ENCODE data around the gene PLAC9. TPM values are rescaled to one million over a fixed set of nuclear protein-coding genes. Genes with fewer than 3 reads are reported as not detected.

The PLAC9 gene
- total RNA-seq, 1 experiment from 2014 or later = not detected

DNA sequence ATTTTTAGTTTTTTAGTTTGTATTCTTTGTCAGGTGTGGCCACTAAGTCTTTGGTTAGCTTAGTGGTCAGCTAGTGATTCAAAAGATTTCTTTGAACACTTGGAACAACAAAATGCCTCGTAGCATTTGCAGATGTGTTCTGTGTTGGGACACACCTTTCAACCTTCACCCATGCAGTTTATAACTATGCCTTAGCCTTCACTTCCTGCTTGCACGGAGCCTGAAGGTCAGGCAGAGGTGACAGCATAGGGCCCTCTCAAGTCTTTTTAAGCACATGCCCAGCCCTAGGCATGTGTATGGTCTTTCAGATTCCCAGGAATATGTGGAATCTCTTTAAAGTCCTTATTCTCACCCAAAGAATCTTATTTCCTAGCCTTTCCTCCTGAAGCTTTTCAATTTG is 17.6 kb downstream of the PLAC9 start:
- CTCF ChIA-PET = interaction anchor here (0.9 kb wide), 1 partner anchor 91 kb away, joined by 3 read pairs; no protein-coding TSS in a partner anchor
- no peak overlapping the region for H3K4me3 ChIP-seq (ENCODE audit: low read depth in 2 of 2, low read length in 2 of 2)
- H3K4me1 ChIP-seq (ENCODE audit: control insufficient read depth, insufficient read depth, low read length) = peaks cover 7% of the 10 kb centered on the region
- peaks cover 2% of the 10 kb centered on the region; the same call in 1 of the 2 replicates for H3K36me3 ChIP-seq (ENCODE audit: control insufficient read depth, insufficient read depth, low read length)
- TF ChIP-seq, protein P1, sequence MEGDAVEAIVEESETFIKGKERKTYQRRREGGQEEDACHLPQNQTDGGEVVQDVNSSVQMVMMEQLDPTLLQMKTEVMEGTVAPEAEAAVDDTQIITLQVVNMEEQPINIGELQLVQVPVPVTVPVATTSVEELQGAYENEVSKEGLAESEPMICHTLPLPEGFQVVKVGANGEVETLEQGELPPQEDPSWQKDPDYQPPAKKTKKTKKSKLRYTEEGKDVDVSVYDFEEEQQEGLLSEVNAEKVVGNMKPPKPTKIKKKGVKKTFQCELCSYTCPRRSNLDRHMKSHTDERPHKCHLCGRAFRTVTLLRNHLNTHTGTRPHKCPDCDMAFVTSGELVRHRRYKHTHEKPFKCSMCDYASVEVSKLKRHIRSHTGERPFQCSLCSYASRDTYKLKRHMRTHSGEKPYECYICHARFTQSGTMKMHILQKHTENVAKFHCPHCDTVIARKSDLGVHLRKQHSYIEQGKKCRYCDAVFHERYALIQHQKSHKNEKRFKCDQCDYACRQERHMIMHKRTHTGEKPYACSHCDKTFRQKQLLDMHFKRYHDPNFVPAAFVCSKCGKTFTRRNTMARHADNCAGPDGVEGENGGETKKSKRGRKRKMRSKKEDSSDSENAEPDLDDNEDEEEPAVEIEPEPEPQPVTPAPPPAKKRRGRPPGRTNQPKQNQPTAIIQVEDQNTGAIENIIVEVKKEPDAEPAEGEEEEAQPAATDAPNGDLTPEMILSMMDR (IDR thresholded peaks at IDR 0.05) = no peak
- TF ChIP-seq TCF7L2 (IDR thresholded peaks at IDR 0.05; ENCODE audit: low read depth, low read length) (no peak), SIN3A (IDR thresholded peaks at IDR 0.05; ENCODE audit: borderline replicate concordance, insufficient read depth, low read depth, low read length) (no peak), POLR2AphosphoS5 (IDR thresholded peaks at IDR 0.05; ENCODE audit: low read depth, low read length) (no peak)
- TF ChIP-seq, protein P2, sequence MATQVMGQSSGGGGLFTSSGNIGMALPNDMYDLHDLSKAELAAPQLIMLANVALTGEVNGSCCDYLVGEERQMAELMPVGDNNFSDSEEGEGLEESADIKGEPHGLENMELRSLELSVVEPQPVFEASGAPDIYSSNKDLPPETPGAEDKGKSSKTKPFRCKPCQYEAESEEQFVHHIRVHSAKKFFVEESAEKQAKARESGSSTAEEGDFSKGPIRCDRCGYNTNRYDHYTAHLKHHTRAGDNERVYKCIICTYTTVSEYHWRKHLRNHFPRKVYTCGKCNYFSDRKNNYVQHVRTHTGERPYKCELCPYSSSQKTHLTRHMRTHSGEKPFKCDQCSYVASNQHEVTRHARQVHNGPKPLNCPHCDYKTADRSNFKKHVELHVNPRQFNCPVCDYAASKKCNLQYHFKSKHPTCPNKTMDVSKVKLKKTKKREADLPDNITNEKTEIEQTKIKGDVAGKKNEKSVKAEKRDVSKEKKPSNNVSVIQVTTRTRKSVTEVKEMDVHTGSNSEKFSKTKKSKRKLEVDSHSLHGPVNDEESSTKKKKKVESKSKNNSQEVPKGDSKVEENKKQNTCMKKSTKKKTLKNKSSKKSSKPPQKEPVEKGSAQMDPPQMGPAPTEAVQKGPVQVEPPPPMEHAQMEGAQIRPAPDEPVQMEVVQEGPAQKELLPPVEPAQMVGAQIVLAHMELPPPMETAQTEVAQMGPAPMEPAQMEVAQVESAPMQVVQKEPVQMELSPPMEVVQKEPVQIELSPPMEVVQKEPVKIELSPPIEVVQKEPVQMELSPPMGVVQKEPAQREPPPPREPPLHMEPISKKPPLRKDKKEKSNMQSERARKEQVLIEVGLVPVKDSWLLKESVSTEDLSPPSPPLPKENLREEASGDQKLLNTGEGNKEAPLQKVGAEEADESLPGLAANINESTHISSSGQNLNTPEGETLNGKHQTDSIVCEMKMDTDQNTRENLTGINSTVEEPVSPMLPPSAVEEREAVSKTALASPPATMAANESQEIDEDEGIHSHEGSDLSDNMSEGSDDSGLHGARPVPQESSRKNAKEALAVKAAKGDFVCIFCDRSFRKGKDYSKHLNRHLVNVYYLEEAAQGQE (IDR thresholded peaks at IDR 0.05; ENCODE audit: insufficient read depth in 1 of 2, low read depth in 2 of 2, low read length in 1 of 2) = no peak
- intact Hi-C loops (cut with micrococcal nuclease; ENCODE audit: unreplicated experiment) = no loop called here
- POLR2A ChIA-PET = no interaction called here
- H3K9me3 ChIP-seq (ENCODE audit: control insufficient read depth, insufficient read depth, low read depth, low read length) = peaks cover 7% of the 10 kb centered on the region; the same call in 1 of the 2 replicates
- no peaks in the 10 kb centered on the region for H3K27me3 ChIP-seq (ENCODE audit: control insufficient read depth, insufficient read depth, low read length)
- no peak for DNase-seq (ENCODE audit: low read depth, low spot score)
- no peak overlapping the region for H3K27ac ChIP-seq (ENCODE audit: low read length)
- no peak for ATAC-seq
- in situ Hi-C loops (cut with HindIII; ENCODE audit: low pct_unique_long_range_greater_than_20kb, low sequenced_read_pairs) = no loop called here
- BruUV-seq (replicated peaks) = no TSS peak

DNA sequence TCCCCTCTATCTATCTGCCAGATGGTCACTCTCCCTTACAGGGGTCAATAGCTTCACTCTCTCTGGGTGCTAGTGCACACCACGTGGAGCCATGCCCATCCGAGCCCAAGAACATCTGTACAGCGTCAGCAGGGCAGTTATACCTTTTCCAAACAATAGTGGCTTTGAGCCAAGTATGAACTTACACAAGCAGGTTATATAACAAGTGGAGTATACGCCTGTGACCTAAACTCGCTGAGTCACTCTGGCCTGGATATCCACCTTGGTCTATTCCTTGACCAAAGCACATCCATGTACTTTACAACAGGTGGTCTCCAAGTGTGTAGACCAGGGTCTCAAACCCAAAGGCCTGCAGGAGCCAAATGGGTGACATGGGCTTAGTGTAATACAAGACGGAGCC is 20.3 kb downstream of the PLAC9 start:
- H3K9me3 ChIP-seq (ENCODE audit: control insufficient read depth, insufficient read depth, low read depth, low read length) = peaks cover 7% of the 10 kb centered on the region; the same call in 1 of the 2 replicates
- H3K27me3 ChIP-seq (ENCODE audit: control insufficient read depth, insufficient read depth, low read length) = no peaks in the 10 kb centered on the region
- intact Hi-C loops (cut with micrococcal nuclease; ENCODE audit: unreplicated experiment) = no loop called here
- TF ChIP-seq, protein P2 (IDR thresholded peaks at IDR 0.05; ENCODE audit: insufficient read depth in 1 of 2, low read depth in 2 of 2, low read length in 1 of 2) = no peak
- TF ChIP-seq POLR2AphosphoS5 (IDR thresholded peaks at IDR 0.05; ENCODE audit: low read depth, low read length) = no peak
- no peak for TF ChIP-seq TCF7L2 (IDR thresholded peaks at IDR 0.05; ENCODE audit: low read depth, low read length)
- TF ChIP-seq, protein P1 (IDR thresholded peaks at IDR 0.05) = no peak
- no peak for TF ChIP-seq SIN3A (IDR thresholded peaks at IDR 0.05; ENCODE audit: borderline replicate concordance, insufficient read depth, low read depth, low read length)
- BruUV-seq (replicated peaks) = no TSS peak
- in situ Hi-C loops (cut with HindIII; ENCODE audit: low pct_unique_long_range_greater_than_20kb, low sequenced_read_pairs) = no loop called here
- H3K4me3 ChIP-seq (ENCODE audit: low read depth in 2 of 2, low read length in 2 of 2) = no peak overlapping the region
- ChIA-PET CTCF (no interaction called here), POLR2A (no interaction called here)
- H3K4me1 ChIP-seq (ENCODE audit: control insufficient read depth, insufficient read depth, low read length) = peaks cover under 1% of the 10 kb centered on the region; the same call in 1 of the 2 replicates
- DNase-seq (ENCODE audit: low read depth, low spot score) = no peak
- H3K27ac ChIP-seq (ENCODE audit: low read length) = no peak overlapping the region
- peaks cover 12% of the 10 kb centered on the region; the same call in 1 of the 2 replicates for H3K36me3 ChIP-seq (ENCODE audit: control insufficient read depth, insufficient read depth, low read length)
- no peak for ATAC-seq
